ENCODE measurements around the gene STS. TPM values are rescaled to one million over a fixed set of nuclear protein-coding genes. Genes with fewer than 3 reads are reported as not detected.
A peak's percentile ranks its signal among the peaks of the same experiment; 100 is the strongest.

STS gene
- total and polyA plus RNA-seq, 3 experiments from 2014 or later = 1.7 to 2.1 (median 1.9) TPM

GRCh38 chrX:7154041-7154597, 6.6 kb downstream of the STS start:
- CTCF ChIA-PET = interaction anchor here (1.2 kb wide), 1 partner anchor 17 kb away, joined by 3 read pairs; no protein-coding TSS in a partner anchor
- Histone ChIP-seq H3K9me3 (ENCODE audit: low read length) (no peaks in the 10 kb centered on the region), H3K4me3 (ENCODE audit: low read length) (no peak overlapping the region), H3K36me3 (ENCODE audit: insufficient read depth, low read length) (no peaks in the 10 kb centered on the region), H3K4me1 (ENCODE audit: insufficient read depth, low read length) (no peaks in the 10 kb centered on the region), H3K27me3 (ENCODE audit: insufficient read depth, low read length, poor library complexity, severe bottlenecking) (no peaks in the 10 kb centered on the region), H3K27ac (ENCODE audit: low read depth, low read length) (no peak overlapping the region)
- peak overlapping the region in 1 of 7 donors; percentile 48 for H3K4me3 Mint-ChIP-seq
- POLR2A ChIA-PET = no interaction called here
- H3K9me3 Mint-ChIP-seq = no peaks in the 10 kb centered on the region
- peaks cover 0 to 3% (median 0%) of the 10 kb centered on the region in 3 donors for H3K4me1 Mint-ChIP-seq
- DNase-seq = no peak
- H3K27ac Mint-ChIP-seq = peak overlapping the region in 2 of 8 donors; percentile 38 to 52
- peaks cover 0 to 3% of the 10 kb centered on the region in 2 donors for H3K27me3 Mint-ChIP-seq
- H3K36me3 Mint-ChIP-seq = peaks cover 0 to 3% (median 3%) of the 10 kb centered on the region in 3 donors

GRCh38 chrX:7155163-7155562, 7.7 kb downstream of the STS start:
- no peaks in the 10 kb centered on the region for H3K36me3 ChIP-seq (ENCODE audit: insufficient read depth, low read length)
- no peaks in the 10 kb centered on the region for H3K27me3 ChIP-seq (ENCODE audit: insufficient read depth, low read length, poor library complexity, severe bottlenecking)
- peaks cover 0 to 3% of the 10 kb centered on the region in 2 donors for H3K27me3 Mint-ChIP-seq
- peaks cover 0 to 3% (median 3%) of the 10 kb centered on the region in 3 donors for H3K36me3 Mint-ChIP-seq
- no peak for DNase-seq
- H3K4me3 Mint-ChIP-seq = peak overlapping the region in 1 of 7 donors; percentile 40
- no peak overlapping the region for H3K27ac Mint-ChIP-seq
- no peaks in the 10 kb centered on the region for H3K9me3 ChIP-seq (ENCODE audit: low read length)
- POLR2A ChIA-PET = no interaction called here
- H3K4me1 ChIP-seq (ENCODE audit: insufficient read depth, low read length) = no peaks in the 10 kb centered on the region
- H3K4me3 ChIP-seq (ENCODE audit: low read length) = no peak overlapping the region
- H3K9me3 Mint-ChIP-seq = no peaks in the 10 kb centered on the region
- H3K4me1 Mint-ChIP-seq = no peaks in the 10 kb centered on the region
- CTCF ChIA-PET = no interaction called here
- H3K27ac ChIP-seq (ENCODE audit: low read depth, low read length) = no peak overlapping the region

GRCh38 chrX:7156879-7157278, 9.4 kb downstream of the STS start:
- ChIA-PET CTCF (no interaction called here), POLR2A (no interaction called here)
- Histone ChIP-seq H3K4me3 (ENCODE audit: low read length) (no peak overlapping the region), H3K27me3 (ENCODE audit: insufficient read depth, low read length, poor library complexity, severe bottlenecking) (no peaks in the 10 kb centered on the region), H3K36me3 (ENCODE audit: insufficient read depth, low read length) (no peaks in the 10 kb centered on the region), H3K4me1 (ENCODE audit: insufficient read depth, low read length) (no peaks in the 10 kb centered on the region), H3K9me3 (ENCODE audit: low read length) (no peaks in the 10 kb centered on the region), H3K27ac (ENCODE audit: low read depth, low read length) (no peak overlapping the region)
- Mint-ChIP-seq H3K4me3 (no peak overlapping the region), H3K27ac (no peak overlapping the region), H3K4me1 (no peaks in the 10 kb centered on the region), H3K36me3 (peaks cover 0 to 3% (median 3%) of the 10 kb centered on the region in 3 donors), H3K27me3 (peaks cover 0 to 3% of the 10 kb centered on the region in 2 donors), H3K9me3 (no peaks in the 10 kb centered on the region)
- no peak for DNase-seq

GRCh38 chrX:7158468-7158990, 11.0 kb downstream of the STS start:
- H3K36me3 ChIP-seq (ENCODE audit: insufficient read depth, low read length) = no peaks in the 10 kb centered on the region
- peaks cover 0 to 3% (median 3%) of the 10 kb centered on the region in 3 donors for H3K36me3 Mint-ChIP-seq
- peaks cover 0 to 4% of the 10 kb centered on the region in 2 donors for H3K27me3 Mint-ChIP-seq
- H3K27me3 ChIP-seq (ENCODE audit: insufficient read depth, low read length, poor library complexity, severe bottlenecking) = no peaks in the 10 kb centered on the region
- no peak overlapping the region for H3K4me3 ChIP-seq (ENCODE audit: low read length)
- H3K4me1 Mint-ChIP-seq = no peaks in the 10 kb centered on the region
- no peaks in the 10 kb centered on the region for H3K9me3 Mint-ChIP-seq
- H3K4me1 ChIP-seq (ENCODE audit: insufficient read depth, low read length) = no peaks in the 10 kb centered on the region
- H3K27ac ChIP-seq (ENCODE audit: low read depth, low read length) = no peak overlapping the region
- CTCF ChIA-PET = no interaction called here
- POLR2A ChIA-PET = no interaction called here
- no peaks in the 10 kb centered on the region for H3K9me3 ChIP-seq (ENCODE audit: low read length)
- no peak for DNase-seq
- no peak overlapping the region for H3K4me3 Mint-ChIP-seq
- H3K27ac Mint-ChIP-seq = no peak overlapping the region

- H3K9me3 ChIP-seq (ENCODE audit: low read length) = no peaks in the 10 kb centered on the region
- no peaks in the 10 kb centered on the region for H3K4me1 Mint-ChIP-seq
- peaks cover 0 to 3% (median 3%) of the 10 kb centered on the region in 3 donors for H3K36me3 Mint-ChIP-seq
- H3K4me3 ChIP-seq (ENCODE audit: low read length) = no peak overlapping the region
- H3K27ac ChIP-seq (ENCODE audit: low read depth, low read length) = no peak overlapping the region
- no peaks in the 10 kb centered on the region for H3K36me3 ChIP-seq (ENCODE audit: insufficient read depth, low read length)
- H3K27me3 Mint-ChIP-seq = peaks cover 0 to 4% of the 10 kb centered on the region in 2 donors
- no peak overlapping the region for H3K4me3 Mint-ChIP-seq
- no peaks in the 10 kb centered on the region for H3K9me3 Mint-ChIP-seq
- POLR2A ChIA-PET = no interaction called here
- H3K4me1 ChIP-seq (ENCODE audit: insufficient read depth, low read length) = no peaks in the 10 kb centered on the region
- no peaks in the 10 kb centered on the region for H3K27me3 ChIP-seq (ENCODE audit: insufficient read depth, low read length, poor library complexity, severe bottlenecking)
- no peak overlapping the region for H3K27ac Mint-ChIP-seq
- DNase-seq = no peak
- CTCF ChIA-PET = no interaction called here
These were observed 11.8 kb downstream of the STS start for GRCh38 chrX:7159149-7159861.

GRCh38 chrX:7163146-7163677, 15.7 kb downstream of the STS start:
- ChIA-PET POLR2A (no interaction called here), CTCF (no interaction called here)
- no peak overlapping the region for H3K4me3 Mint-ChIP-seq

GRCh38 chrX:7164174-7164573, 16.7 kb downstream of the STS start:
- H3K36me3 ChIP-seq (ENCODE audit: insufficient read depth, low read length) = no peaks in the 10 kb centered on the region
- Mint-ChIP-seq H3K27ac (no peak overlapping the region), H3K9me3 (no peaks in the 10 kb centered on the region), H3K36me3 (no peaks in the 10 kb centered on the region), H3K4me3 (no peak overlapping the region), H3K4me1 (no peaks in the 10 kb centered on the region), H3K27me3 (peaks cover 0 to 2% of the 10 kb centered on the region in 2 donors)
- H3K4me3 ChIP-seq (ENCODE audit: low read length) = no peak overlapping the region
- H3K27ac ChIP-seq (ENCODE audit: low read depth, low read length) = no peak overlapping the region
- DNase-seq = no peak
- no peaks in the 10 kb centered on the region for H3K4me1 ChIP-seq (ENCODE audit: insufficient read depth, low read length)
- CTCF ChIA-PET = no interaction called here
- H3K9me3 ChIP-seq (ENCODE audit: low read length) = no peaks in the 10 kb centered on the region
- POLR2A ChIA-PET = no interaction called here
- no peaks in the 10 kb centered on the region for H3K27me3 ChIP-seq (ENCODE audit: insufficient read depth, low read length, poor library complexity, severe bottlenecking)

More at GRCh38 chrX:7163146-7163677, 15.7 kb downstream of the STS start:
- peak overlapping the region in 1 of 8 donors; percentile 24 for H3K27ac Mint-ChIP-seq
- peaks cover 0 to 2% of the 10 kb centered on the region in 2 donors for H3K27me3 Mint-ChIP-seq
- H3K27me3 ChIP-seq (ENCODE audit: insufficient read depth, low read length, poor library complexity, severe bottlenecking) = no peaks in the 10 kb centered on the region
- no peaks in the 10 kb centered on the region for H3K9me3 Mint-ChIP-seq
- H3K4me1 Mint-ChIP-seq = no peaks in the 10 kb centered on the region
- H3K36me3 Mint-ChIP-seq = no peaks in the 10 kb centered on the region
- no peaks in the 10 kb centered on the region for H3K4me1 ChIP-seq (ENCODE audit: insufficient read depth, low read length)
- no peak overlapping the region for H3K27ac ChIP-seq (ENCODE audit: low read depth, low read length)
- H3K4me3 ChIP-seq (ENCODE audit: low read length) = no peak overlapping the region
- no peaks in the 10 kb centered on the region for H3K36me3 ChIP-seq (ENCODE audit: insufficient read depth, low read length)
- no peak for DNase-seq
- H3K9me3 ChIP-seq (ENCODE audit: low read length) = no peaks in the 10 kb centered on the region

GRCh38 chrX:7168371-7168770, 20.9 kb downstream of the STS start:
- Mint-ChIP-seq H3K4me3 (no peak overlapping the region), H3K9me3 (no peaks in the 10 kb centered on the region), H3K27ac (no peak overlapping the region), H3K27me3 (no peaks in the 10 kb centered on the region), H3K4me1 (no peaks in the 10 kb centered on the region), H3K36me3 (peaks cover 0 to 2% (median 0%) of the 10 kb centered on the region in 3 donors)
- ChIA-PET CTCF (no interaction called here), POLR2A (no interaction called here)
- no peaks in the 10 kb centered on the region for H3K9me3 ChIP-seq (ENCODE audit: low read length)
- H3K36me3 ChIP-seq (ENCODE audit: insufficient read depth, low read length) = no peaks in the 10 kb centered on the region
- H3K27me3 ChIP-seq (ENCODE audit: insufficient read depth, low read length, poor library complexity, severe bottlenecking) = no peaks in the 10 kb centered on the region
- no peak overlapping the region for H3K4me3 ChIP-seq (ENCODE audit: low read length)
- no peaks in the 10 kb centered on the region for H3K4me1 ChIP-seq (ENCODE audit: insufficient read depth, low read length)
- DNase-seq = no peak
- no peak overlapping the region for H3K27ac ChIP-seq (ENCODE audit: low read depth, low read length)
